HCT116 (cell line): ENCODE measurements around the gene ALK. TPM values are rescaled to one million over a fixed set of nuclear protein-coding genes. Genes with fewer than 3 reads are reported as not detected.

ENCODE experiments used
- ATAC-seq: fragments of 200-7000 bp; cut with Tn5 transposase; 2 replicates; pipeline ENCODE4 v1.9.1; 2020; ENCODE audit warnings: mild to moderate bottlenecking, moderate library complexity
- BruUV-seq: library from RNA; stranded (reverse); fragments of 400-500 nt; replicated peaks from 2 replicates; lab custom pipeline; 2021; lab: Mats Ljungman, UMichigan
- CTCF ChIA-PET: fragments of 300-600 bp; sonication (Branson Sonifier 250); formaldehyde crosslinking; loops from one replicate; lab custom pipeline; 2021; ENCODE audit warnings: antibody characterized with exemption; lab: Charles Lee
- POLR2A ChIA-PET: fragments of 300-600, 350-600 bp; sonication (Branson Sonifier 250); formaldehyde crosslinking; loops from one replicate; lab custom pipeline; 2021; ENCODE audit warnings: antibody characterized with exemption; lab: Charles Lee
- RAD21 ChIA-PET, 2 experiments: fragments of 300-600 bp; sonication (Branson Sonifier 250); formaldehyde crosslinking; loops; one replicate each; lab custom pipeline; 2023; ENCODE audit warnings: low total read pairs in 2 of 2; ENCODE audit not compliant: uncharacterized antibody in 2 of 2, unreplicated experiment in 2 of 2, low non-redundant PET in 1 of 2; lab: Charles Lee
- DNase-seq: peaks from one replicate; pipeline ENCODE4 v3.0.0-alpha.2; 2010; ENCODE audit warnings: low read depth, low spot score
- H2AFZ ChIP-seq: fragments of 200-600 bp; shearing (Covaris generic), sonication (generic); 2 replicates; pipeline ENCODE4 v1.6.1; 2017; ENCODE audit warnings: low read depth, mixed run types, mixed read lengths, antibody characterized with exemption, low read length; ENCODE audit not compliant: poor library complexity, severe bottlenecking
- H3K27ac ChIP-seq: 2 replicates; pipeline ENCODE4 v1.5.1; 2012; ENCODE audit warnings: low read depth, low read length
- H3K27me3 ChIP-seq: fragments of 200-600 bp; sonication (generic); 2 replicates; pipeline ENCODE4 v1.6.1; 2016; ENCODE audit warnings: mixed run types, low read length, mixed read lengths; ENCODE audit not compliant: insufficient read depth
- H3K36me3 ChIP-seq, 2 experiments: fragments of 200-500 bp in 1 of 2; fragments of 200-600 bp in 1 of 2; sonication (Bioruptor generic) in 1 of 2; sonication (generic) in 1 of 2; 2 replicates each; pipeline versions ENCODE4 v1.5.1 to v1.6.1; 2014 to 2016; ENCODE audit warnings: low read length in 2 of 2, inconsistent platforms in 1 of 2, mixed read lengths in 1 of 2, mixed run types in 1 of 2; ENCODE audit not compliant: insufficient read depth in 2 of 2, control insufficient read depth in 1 of 2
- H3K4me1 ChIP-seq, 2 experiments: fragments of 200-600 bp in 1 of 2; sonication (generic) in 1 of 2; 2 replicates each; pipeline versions ENCODE4 v1.5.1 to v1.6.1; 2012 to 2017; ENCODE audit warnings: low read length in 2 of 2, inconsistent platforms in 1 of 2, mild to moderate bottlenecking in 1 of 2, mixed read lengths in 1 of 2, mixed run types in 1 of 2, moderate library complexity in 1 of 2; ENCODE audit not compliant: insufficient read depth in 2 of 2, control insufficient read depth in 1 of 2
- H3K4me2 ChIP-seq: fragments of 200-600 bp; sonication (generic); 2 replicates; pipeline ENCODE4 v1.6.1; 2017; ENCODE audit warnings: mixed run types, low read length, mixed read lengths
- H3K4me3 ChIP-seq, 2 experiments: fragments of 200-600 bp in 1 of 2; sonication (generic) in 1 of 2; replicated peaks in 1 of 2; 2 replicates each; pipeline ENCODE4 v1.5.1; 2011 to 2016; ENCODE audit warnings: low read length in 2 of 2, control low read depth in 1 of 2, low read depth in 1 of 2, mild to moderate bottlenecking in 1 of 2, mixed read lengths in 1 of 2, mixed run types in 1 of 2
- H3K79me2 ChIP-seq: fragments of 200-600 bp; sonication (generic); 2 replicates; pipeline ENCODE4 v1.6.1; 2017; ENCODE audit warnings: mild to moderate bottlenecking, mixed run types, low read length, moderate library complexity, mixed read lengths; ENCODE audit not compliant: insufficient read depth
- H3K9ac ChIP-seq: fragments of 200-600 bp; sonication (generic); 2 replicates; pipeline ENCODE4 v1.6.1; 2016; ENCODE audit warnings: low read length, mixed read lengths
- H3K9me2 ChIP-seq: fragments of 200-600 bp; sonication (generic), shearing (Covaris generic); 2 replicates; pipeline ENCODE4 v1.6.1; 2017; ENCODE audit warnings: mixed run types, mild to moderate bottlenecking, moderate library complexity; ENCODE audit not compliant: insufficient read depth
- H3K9me3 ChIP-seq, 2 experiments: fragments of 200-500 bp in 1 of 2; fragments of 200-600 bp in 1 of 2; sonication (Bioruptor generic) in 1 of 2; sonication (generic) in 1 of 2; 2 replicates each; pipeline ENCODE4 v1.6.1; 2014 to 2017; ENCODE audit warnings: low read length in 2 of 2, mixed read lengths in 2 of 2, inconsistent platforms in 1 of 2, low read depth in 1 of 2, mild to moderate bottlenecking in 1 of 2, mixed run types in 1 of 2, moderate library complexity in 1 of 2; ENCODE audit not compliant: control insufficient read depth in 1 of 2, insufficient read depth in 1 of 2
- H4K20me1 ChIP-seq: fragments of 200-600 bp; sonication (generic), shearing (Covaris generic); 2 replicates; pipeline ENCODE4 v1.6.1; 2017; ENCODE audit warnings: mixed run types, mild to moderate bottlenecking, moderate library complexity; ENCODE audit not compliant: insufficient read depth
- CBX3 ChIP-seq: IDR thresholded peaks from 2 replicates; pipeline ENCODE4 v1.6.1; 2012; ENCODE audit warnings: low read depth
- CEBPB ChIP-seq: IDR thresholded peaks from 2 replicates; pipeline ENCODE4 v1.6.1; 2012; ENCODE audit warnings: low read depth
- EGR1 ChIP-seq: IDR thresholded peaks from 2 replicates; pipeline ENCODE4 v1.6.1; 2012; ENCODE audit warnings: low read depth
- ELF1 ChIP-seq: IDR thresholded peaks from 2 replicates; pipeline ENCODE4 v1.6.1; 2012; ENCODE audit warnings: low read depth, borderline replicate concordance
- EZH2 ChIP-seq: fragments of 200-600 bp; sonication (generic); IDR thresholded peaks from 2 replicates; pipeline ENCODE4 v1.6.1; 2017; ENCODE audit warnings: antibody characterized with exemption, mixed run types
- EZH2phosphoT487 ChIP-seq: fragments of 200-600 bp; IDR thresholded peaks from 2 replicates; pipeline ENCODE4 v1.6.1; 2018; ENCODE audit warnings: antibody characterized with exemption, borderline replicate concordance
- JUND ChIP-seq: IDR thresholded peaks from 2 replicates; pipeline ENCODE4 v1.6.1; 2012
- POLR2A ChIP-seq: IDR thresholded peaks from 2 replicates; pipeline ENCODE4 v1.7.0; 2011; ENCODE audit warnings: borderline replicate concordance; ENCODE audit not compliant: insufficient read depth, insufficient read length; ENCODE audit errors: extremely low read depth
- RAD21 ChIP-seq: IDR thresholded peaks from 2 replicates; pipeline ENCODE4 v1.6.1; 2012; ENCODE audit warnings: low read depth, mild to moderate bottlenecking
- REST ChIP-seq: IDR thresholded peaks from 2 replicates; pipeline ENCODE4 v1.6.1; 2012; ENCODE audit warnings: low read depth
- SIN3A ChIP-seq: IDR thresholded peaks from 2 replicates; pipeline ENCODE4 v1.6.1; 2012; ENCODE audit warnings: low read depth
- SP1 ChIP-seq: IDR thresholded peaks from 2 replicates; pipeline ENCODE4 v1.6.1; 2012; ENCODE audit warnings: low read depth
- SRF ChIP-seq: IDR thresholded peaks from 2 replicates; pipeline ENCODE4 v1.6.1; 2012; ENCODE audit warnings: low read depth
- TCF7L2 ChIP-seq: IDR thresholded peaks from 2 replicates; pipeline ENCODE4 v1.7.0; 2011; ENCODE audit warnings: borderline replicate concordance, inconsistent platforms; ENCODE audit not compliant: insufficient read depth, insufficient read length; ENCODE audit errors: extremely low read depth
- YY1 ChIP-seq: IDR thresholded peaks from 2 replicates; pipeline ENCODE4 v1.6.1; 2011; ENCODE audit warnings: low read length, low read depth, moderate library complexity, mild to moderate bottlenecking; ENCODE audit not compliant: insufficient replicate concordance; ENCODE audit errors: extremely low read depth
- ZBTB33 ChIP-seq: IDR thresholded peaks from 2 replicates; pipeline ENCODE4 v1.6.1; 2011; ENCODE audit warnings: mild to moderate bottlenecking, low read length, moderate library complexity; ENCODE audit not compliant: insufficient replicate concordance; ENCODE audit errors: extremely low read depth
- ZFX ChIP-seq: fragments of 450-650 bp; IDR thresholded peaks from 2 replicates; pipeline ENCODE4 v1.6.1; 2017
- ZNF274 ChIP-seq: fragments of 200-500 bp; sonication (Bioruptor generic); IDR thresholded peaks from 2 replicates; pipeline ENCODE4 v1.6.1; 2014; ENCODE audit warnings: mild to moderate bottlenecking, low read depth, low read length, inconsistent platforms
- intact Hi-C: fragments of 100-400 bp; cut with micrococcal nuclease; formaldehyde crosslinking; loops from 2 replicates; pipeline ENCODE4 v1.10.0; 2022
- total RNA-seq: library from RNA; stranded (reverse); gene quantifications from one replicate; pipeline ENCODE4 v1.2.1, GENCODE V29; 2021; ENCODE audit not compliant: unreplicated experiment
- TF ChIP-seq, protein P1 (sequence below): IDR thresholded peaks from 2 replicates; pipeline ENCODE4 v1.6.1; 2012

ALK gene
- total RNA-seq, 1 experiment from 2014 or later, result not detected

GRCh38 chr2:29311458-29311857, 609.9 kb downstream of the ALK start (continued):
- no peak for TF ChIP-seq ZBTB33

- ChIA-PET RAD21 (no interaction called here), POLR2A (no interaction called here), CTCF (no interaction called here)
- no peak overlapping the region for H3K4me2 ChIP-seq
- no TSS peak for BruUV-seq
- H3K79me2 ChIP-seq, result no peaks in the 10 kb centered on the region
- no peaks in the 10 kb centered on the region for H3K9me3 ChIP-seq
- intact Hi-C loops, result no loop called here
- H2AFZ ChIP-seq, result no peak overlapping the region
- H4K20me1 ChIP-seq, result no peaks in the 10 kb centered on the region; the same call in 1 of the 2 replicates
- no peaks in the 10 kb centered on the region for H3K36me3 ChIP-seq
- H3K4me1 ChIP-seq, result no peaks in the 10 kb centered on the region
- ATAC-seq (no peak), DNase-seq (no peak)
- H3K27me3 ChIP-seq, result peaks cover 76% of the 10 kb centered on the region
- H3K9me2 ChIP-seq, result no peaks in the 10 kb centered on the region
- H3K27ac ChIP-seq, result no peak overlapping the region
- H3K9ac ChIP-seq, result no peak overlapping the region
- H3K4me3 ChIP-seq, result no peak overlapping the region
- TF ChIP-seq YY1 (no peak), TCF7L2 (no peak), REST (no peak), RAD21 (no peak), SRF (no peak), JUND (no peak), EGR1 (no peak), SP1 (no peak), EZH2phosphoT487 (no peak), EZH2 (no peak), ZBTB33 (no peak), CBX3 (no peak), ELF1 (no peak), POLR2A (no peak), CEBPB (no peak), SIN3A (no peak), ZNF274 (no peak), ZFX (no peak)
- TF ChIP-seq, protein P1, sequence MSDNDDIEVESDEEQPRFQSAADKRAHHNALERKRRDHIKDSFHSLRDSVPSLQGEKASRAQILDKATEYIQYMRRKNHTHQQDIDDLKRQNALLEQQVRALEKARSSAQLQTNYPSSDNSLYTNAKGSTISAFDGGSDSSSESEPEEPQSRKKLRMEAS, result no peak
These were observed 610.6 kb downstream of the ALK start for GRCh38 chr2:29310650-29311348.
